Osteocyte (in vitro differentiated cells): Measurements from ENCODE around the gene CCNY. TPM values are rescaled to one million over a fixed set of nuclear protein-coding genes. Genes with fewer than 3 reads are reported as not detected.

Experiments
- DNase-seq: peaks from one replicate; pipeline ENCODE4 v3.0.0; 2021; ENCODE audit warnings: mixed read lengths; ENCODE audit not compliant: unreplicated experiment; ENCODE audit errors: extremely low spot score
- H3K27ac Mint-ChIP-seq: one replicate; pipeline ENCODE4 v1.8.0; 2021; ENCODE audit warnings: mild to moderate bottlenecking, mixed read lengths; ENCODE audit not compliant: unreplicated experiment
- H3K27me3 Mint-ChIP-seq: one replicate; pipeline ENCODE4 v1.8.0; 2021; ENCODE audit warnings: mixed read lengths; ENCODE audit not compliant: unreplicated experiment
- H3K36me3 Mint-ChIP-seq: one replicate; pipeline ENCODE4 v1.8.0; 2021; ENCODE audit warnings: mixed read lengths; ENCODE audit not compliant: unreplicated experiment
- H3K4me1 Mint-ChIP-seq: one replicate; pipeline ENCODE4 v1.8.0; 2021; ENCODE audit warnings: mixed read lengths; ENCODE audit not compliant: unreplicated experiment
- H3K4me3 Mint-ChIP-seq: one replicate; pipeline ENCODE4 v1.8.0; 2021; ENCODE audit warnings: mild to moderate bottlenecking, moderate library complexity, mixed read lengths; ENCODE audit not compliant: unreplicated experiment
- H3K9me3 Mint-ChIP-seq: one replicate; pipeline ENCODE4 v1.8.0; 2021; ENCODE audit warnings: mixed read lengths; ENCODE audit not compliant: unreplicated experiment
- total RNA-seq: library from RNA; stranded (reverse); gene quantifications from 2 replicates; pipeline ENCODE4 v1.2.1, GENCODE V29; 2021
- TF ChIP-seq, protein P1 (sequence below): fragments of 200-600 bp; sonication (generic); IDR thresholded peaks from 2 replicates; pipeline ENCODE4 v1.5.0; 2021; ENCODE audit warnings: antibody characterized with exemption, mild to moderate bottlenecking, moderate library complexity

CCNY gene
- total RNA-seq, 1 donor from 2014 or later = 76.4 TPM

- peaks cover 9% of the 10 kb centered on the region for H3K4me1 Mint-ChIP-seq
- H3K4me3 Mint-ChIP-seq = no peak overlapping the region
- no peaks in the 10 kb centered on the region for H3K27me3 Mint-ChIP-seq
- H3K9me3 Mint-ChIP-seq = no peaks in the 10 kb centered on the region
- DNase-seq = no peak
- peaks cover 30% of the 10 kb centered on the region for H3K36me3 Mint-ChIP-seq
- TF ChIP-seq, protein P1, sequence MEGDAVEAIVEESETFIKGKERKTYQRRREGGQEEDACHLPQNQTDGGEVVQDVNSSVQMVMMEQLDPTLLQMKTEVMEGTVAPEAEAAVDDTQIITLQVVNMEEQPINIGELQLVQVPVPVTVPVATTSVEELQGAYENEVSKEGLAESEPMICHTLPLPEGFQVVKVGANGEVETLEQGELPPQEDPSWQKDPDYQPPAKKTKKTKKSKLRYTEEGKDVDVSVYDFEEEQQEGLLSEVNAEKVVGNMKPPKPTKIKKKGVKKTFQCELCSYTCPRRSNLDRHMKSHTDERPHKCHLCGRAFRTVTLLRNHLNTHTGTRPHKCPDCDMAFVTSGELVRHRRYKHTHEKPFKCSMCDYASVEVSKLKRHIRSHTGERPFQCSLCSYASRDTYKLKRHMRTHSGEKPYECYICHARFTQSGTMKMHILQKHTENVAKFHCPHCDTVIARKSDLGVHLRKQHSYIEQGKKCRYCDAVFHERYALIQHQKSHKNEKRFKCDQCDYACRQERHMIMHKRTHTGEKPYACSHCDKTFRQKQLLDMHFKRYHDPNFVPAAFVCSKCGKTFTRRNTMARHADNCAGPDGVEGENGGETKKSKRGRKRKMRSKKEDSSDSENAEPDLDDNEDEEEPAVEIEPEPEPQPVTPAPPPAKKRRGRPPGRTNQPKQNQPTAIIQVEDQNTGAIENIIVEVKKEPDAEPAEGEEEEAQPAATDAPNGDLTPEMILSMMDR = no peak
- no peak overlapping the region for H3K27ac Mint-ChIP-seq
These were observed 231.6 kb downstream of the CCNY start for GRCh38 chr10:35567951-35568350.

DNA sequence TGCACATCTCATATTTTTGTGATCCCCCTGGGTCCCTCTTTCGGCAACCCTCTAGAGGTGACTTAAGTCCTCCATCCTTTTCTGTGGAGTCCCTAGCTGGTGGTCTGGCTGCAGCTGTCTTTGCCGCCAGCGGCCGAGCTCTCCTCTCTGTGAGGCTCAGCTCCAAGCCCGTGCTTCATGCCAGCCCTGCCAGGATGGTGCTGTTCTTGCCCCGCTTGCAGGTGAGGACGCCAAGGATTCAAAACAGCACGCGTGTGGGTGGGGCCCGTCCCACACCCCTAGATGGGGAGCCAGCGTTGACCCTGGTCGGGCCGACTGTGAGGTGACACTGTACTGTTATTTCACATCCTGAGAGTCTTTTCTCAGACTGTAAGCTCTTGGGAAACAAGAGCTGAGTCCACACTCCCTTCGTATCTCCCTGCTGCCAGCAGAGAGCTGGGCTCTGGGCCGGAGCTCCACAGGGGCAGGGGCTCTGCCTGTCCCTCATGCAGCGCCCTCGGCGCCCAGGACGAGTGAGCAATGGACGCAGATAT is 232.2 kb downstream of the CCNY start:
- Mint-ChIP-seq H3K36me3 (peaks cover 30% of the 10 kb centered on the region), H3K27ac (no peak overlapping the region), H3K9me3 (no peaks in the 10 kb centered on the region), H3K4me3 (no peak overlapping the region), H3K4me1 (peaks cover 6% of the 10 kb centered on the region), H3K27me3 (no peaks in the 10 kb centered on the region)
- no peak for DNase-seq
- TF ChIP-seq, protein P1 = no peak

DNA sequence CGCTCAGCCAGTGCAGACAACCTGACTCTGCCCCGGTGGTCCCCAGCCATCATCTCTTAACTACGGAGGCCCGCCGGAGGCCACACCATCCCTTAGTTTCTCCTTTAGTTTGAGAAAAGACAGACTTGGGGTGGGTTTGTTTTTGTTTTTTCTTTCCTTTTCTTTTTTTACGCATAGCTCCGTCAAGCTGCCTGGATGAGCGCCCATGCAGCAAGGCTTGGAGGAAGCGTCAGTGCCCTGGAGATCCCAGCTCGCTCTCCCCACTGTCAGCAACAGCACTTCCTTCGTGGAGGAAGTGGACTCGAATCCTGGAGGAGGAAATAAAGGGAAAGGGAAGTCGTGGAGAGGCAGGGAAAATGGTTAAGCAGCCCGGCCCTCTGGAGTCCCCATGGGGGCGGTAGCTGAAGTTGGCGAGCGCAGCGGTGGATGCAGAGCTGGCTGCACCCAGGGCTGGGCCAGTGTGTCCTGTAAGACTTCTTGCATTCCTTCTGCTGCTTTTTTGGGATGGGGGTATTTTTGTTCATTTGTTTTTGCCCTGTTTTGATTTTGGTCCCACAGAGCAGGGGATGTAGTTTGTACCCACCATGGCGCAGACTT is 232.9 kb downstream of the CCNY start:
- no peaks in the 10 kb centered on the region for H3K9me3 Mint-ChIP-seq
- H3K4me3 Mint-ChIP-seq = no peak overlapping the region
- no peak for DNase-seq
- TF ChIP-seq, protein P1 = no peak
- H3K27me3 Mint-ChIP-seq = no peaks in the 10 kb centered on the region
- H3K27ac Mint-ChIP-seq = no peak overlapping the region
- peaks cover 30% of the 10 kb centered on the region for H3K36me3 Mint-ChIP-seq
- H3K4me1 Mint-ChIP-seq = peaks cover 5% of the 10 kb centered on the region

- Mint-ChIP-seq H3K4me3 (no peak overlapping the region), H3K27me3 (no peaks in the 10 kb centered on the region), H3K4me1 (peaks cover 6% of the 10 kb centered on the region), H3K36me3 (peaks cover 30% of the 10 kb centered on the region), H3K27ac (no peak overlapping the region), H3K9me3 (no peaks in the 10 kb centered on the region)
- DNase-seq = no peak
- TF ChIP-seq, protein P1 = no peak
These were observed 233.5 kb downstream of the CCNY start for GRCh38 chr10:35569836-35570235.

GRCh38 chr10:35570397-35570796 is 234.1 kb downstream of the CCNY start:
- TF ChIP-seq, protein P1 = no peak
- Mint-ChIP-seq H3K27me3 (no peaks in the 10 kb centered on the region), H3K36me3 (peaks cover 32% of the 10 kb centered on the region), H3K9me3 (no peaks in the 10 kb centered on the region), H3K27ac (no peak overlapping the region), H3K4me1 (peaks cover 6% of the 10 kb centered on the region), H3K4me3 (no peak overlapping the region)
- DNase-seq = no peak
